Parathyroid adenoma (tissue), 2 donors: ENCODE measurements around the gene ASCL1.

Experiments
- H2AFZ ChIP-seq: fragments of 300-600 bp; sonication (generic); one replicate; pipeline ENCODE4 v1.7.0; 2017; ENCODE audit warnings: antibody characterized with exemption, mild to moderate bottlenecking
- H3K27ac ChIP-seq: fragments of 300-600 bp; sonication (generic); one replicate; pipeline ENCODE4 v1.7.0; 2017
- H3K27me3 ChIP-seq: fragments of 300-600 bp; sonication (generic); one replicate; pipeline ENCODE4 v1.7.0; 2017; ENCODE audit warnings: low read length; ENCODE audit not compliant: control insufficient read depth, insufficient read depth
- H3K36me3 ChIP-seq: fragments of 300-600 bp; sonication (generic); one replicate; pipeline ENCODE4 v1.7.0; 2017; ENCODE audit warnings: low read length; ENCODE audit not compliant: control insufficient read depth, insufficient read depth
- H3K4me1 ChIP-seq: fragments of 300-600 bp; sonication (generic); one replicate; pipeline ENCODE4 v1.7.0; 2017; ENCODE audit warnings: control low read depth
- H3K4me2 ChIP-seq: fragments of 300-600 bp; sonication (generic); one replicate; pipeline ENCODE4 v1.7.0; 2017; ENCODE audit warnings: low read length
- H3K4me3 ChIP-seq: fragments of 300-600 bp; sonication (generic); one replicate; pipeline ENCODE4 v1.7.0; 2017; ENCODE audit warnings: low read depth, low read length
- H3K79me2 ChIP-seq: fragments of 300-600 bp; sonication (generic); one replicate; pipeline ENCODE4 v1.7.0; 2017; ENCODE audit warnings: control low read depth
- H3K9ac ChIP-seq: fragments of 300-600 bp; sonication (generic); one replicate; pipeline ENCODE4 v1.7.0; 2017; ENCODE audit warnings: mild to moderate bottlenecking
- H3K9me3 ChIP-seq: fragments of 300-600 bp; sonication (generic); one replicate; pipeline ENCODE4 v1.7.0; 2017; ENCODE audit warnings: low read length; ENCODE audit not compliant: control insufficient read depth
- CTCF ChIP-seq: fragments of 300-600 bp; sonication (generic); IDR thresholded peaks from one replicate; pipeline ENCODE4 v1.7.0; 2017; ENCODE audit warnings: antibody characterized with exemption, mild to moderate bottlenecking
- donor health status: primary hyperparathyroidism.

Gene ASCL1

GRCh38 chr12:102918840-102919239 lies 38.6 kb upstream of the ASCL1 start:
- H3K9me3 ChIP-seq = no peaks in the 10 kb centered on the region
- no peak overlapping the region for H3K4me3 ChIP-seq
- no peak overlapping the region for H3K4me2 ChIP-seq
- H3K27ac ChIP-seq = no peak overlapping the region
- no peaks in the 10 kb centered on the region for H3K79me2 ChIP-seq
- no peak overlapping the region for H2AFZ ChIP-seq
- TF ChIP-seq CTCF = no peak
- H3K36me3 ChIP-seq = no peaks in the 10 kb centered on the region
- H3K9ac ChIP-seq = no peak overlapping the region
- no peaks in the 10 kb centered on the region for H3K27me3 ChIP-seq
- H3K4me1 ChIP-seq = no peaks in the 10 kb centered on the region

- Histone ChIP-seq H3K36me3 (no peaks in the 10 kb centered on the region), H3K4me2 (no peak overlapping the region), H3K4me1 (no peaks in the 10 kb centered on the region), H3K9ac (no peak overlapping the region), H2AFZ (no peak overlapping the region), H3K79me2 (no peaks in the 10 kb centered on the region), H3K4me3 (no peak overlapping the region), H3K9me3 (no peaks in the 10 kb centered on the region), H3K27ac (no peak overlapping the region), H3K27me3 (no peaks in the 10 kb centered on the region)
- no peak for TF ChIP-seq CTCF
These were observed 37.2 kb upstream of the ASCL1 start for GRCh38 chr12:102920271-102920670.

DNA sequence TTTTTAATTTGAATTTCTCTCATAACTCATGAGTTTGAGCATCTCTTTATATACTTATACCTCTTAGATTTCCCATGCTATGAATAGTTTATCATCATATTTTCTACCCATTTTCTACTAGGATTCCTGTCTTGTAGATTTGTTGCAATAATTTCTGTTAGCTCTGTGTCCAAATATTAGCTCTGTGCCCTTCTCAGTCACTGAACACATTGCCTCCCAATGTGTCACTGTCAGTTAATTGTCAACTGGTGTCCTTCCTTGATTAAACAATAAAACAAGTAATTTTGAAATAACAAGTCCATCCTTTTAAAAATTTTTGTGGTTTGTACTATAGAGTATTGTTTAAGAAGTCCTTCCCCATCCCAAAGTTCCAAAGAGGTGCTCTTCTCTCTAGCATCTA lies 36.2 kb upstream of the ASCL1 start:
- Histone ChIP-seq H3K4me1 (no peaks in the 10 kb centered on the region), H3K4me2 (no peak overlapping the region), H3K27ac (no peak overlapping the region), H3K9ac (no peak overlapping the region), H3K4me3 (no peak overlapping the region), H3K79me2 (no peaks in the 10 kb centered on the region), H2AFZ (no peak overlapping the region), H3K27me3 (no peaks in the 10 kb centered on the region), H3K9me3 (no peaks in the 10 kb centered on the region), H3K36me3 (no peaks in the 10 kb centered on the region)
- no peak for TF ChIP-seq CTCF

- Histone ChIP-seq H3K4me1 (no peaks in the 10 kb centered on the region), H3K27ac (no peak overlapping the region), H3K9ac (no peak overlapping the region), H3K27me3 (no peaks in the 10 kb centered on the region), H3K79me2 (no peaks in the 10 kb centered on the region), H2AFZ (no peak overlapping the region), H3K36me3 (no peaks in the 10 kb centered on the region), H3K9me3 (no peaks in the 10 kb centered on the region), H3K4me3 (no peak overlapping the region), H3K4me2 (no peak overlapping the region)
- TF ChIP-seq CTCF = no peak
These were observed 30.3 kb upstream of the ASCL1 start for GRCh38 chr12:102927220-102927619.

GRCh38 chr12:102933168-102933567 lies 24.3 kb upstream of the ASCL1 start:
- no peak overlapping the region for H3K4me2 ChIP-seq
- H3K79me2 ChIP-seq = no peaks in the 10 kb centered on the region
- no peak overlapping the region for H3K27ac ChIP-seq
- no peak overlapping the region for H2AFZ ChIP-seq
- no peak overlapping the region for H3K4me3 ChIP-seq
- H3K9me3 ChIP-seq = peaks cover 4% of the 10 kb centered on the region
- H3K9ac ChIP-seq = no peak overlapping the region
- no peaks in the 10 kb centered on the region for H3K36me3 ChIP-seq
- TF ChIP-seq CTCF = no peak
- no peaks in the 10 kb centered on the region for H3K27me3 ChIP-seq
- H3K4me1 ChIP-seq = no peaks in the 10 kb centered on the region
